ENCODE measurements around the gene PKIG.

PKIG gene

DNA sequence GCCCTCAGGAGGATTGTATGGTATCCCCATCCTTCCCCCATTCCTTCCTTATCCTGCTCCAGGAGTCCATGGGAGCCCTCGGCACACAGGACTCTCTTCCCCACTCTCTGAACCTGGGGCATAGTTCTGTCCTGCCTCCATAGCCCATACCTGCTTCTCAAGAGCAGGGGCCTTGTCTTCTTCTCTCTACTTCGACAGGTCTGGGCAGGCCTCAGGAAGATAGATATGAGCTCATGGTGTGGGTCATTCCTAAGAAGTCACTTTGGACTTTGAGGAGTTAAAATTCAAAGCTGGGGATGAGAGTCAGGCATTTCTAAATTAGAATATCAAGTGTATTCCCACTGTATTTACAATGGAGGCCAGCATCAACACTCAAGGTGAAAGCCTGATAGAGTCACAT lies 77.6 kb downstream of the PKIG start:
- DNase-seq (ENCODE audit: low spot score) = no peak

DNA sequence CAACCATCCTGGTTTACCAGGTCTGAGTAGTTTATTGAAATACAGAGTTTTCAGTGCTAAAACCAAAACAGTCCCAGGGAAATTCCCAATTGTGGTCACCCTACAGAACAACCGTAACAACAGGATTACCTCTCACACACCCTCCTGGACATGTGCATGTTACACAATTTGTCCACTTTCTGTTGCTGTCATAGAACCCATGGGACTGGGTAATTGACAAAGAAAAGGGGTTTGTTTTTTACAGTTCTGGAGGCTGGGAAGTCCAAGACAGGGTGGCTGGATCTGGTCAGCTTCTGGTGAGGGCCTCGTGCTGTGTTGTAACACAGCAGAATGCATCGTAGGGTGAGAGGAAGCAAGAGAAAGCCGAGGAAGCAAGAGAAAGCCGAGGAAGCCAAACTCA lies 78.2 kb downstream of the PKIG start:
- DNase-seq (ENCODE audit: low spot score) = no peak

DNA sequence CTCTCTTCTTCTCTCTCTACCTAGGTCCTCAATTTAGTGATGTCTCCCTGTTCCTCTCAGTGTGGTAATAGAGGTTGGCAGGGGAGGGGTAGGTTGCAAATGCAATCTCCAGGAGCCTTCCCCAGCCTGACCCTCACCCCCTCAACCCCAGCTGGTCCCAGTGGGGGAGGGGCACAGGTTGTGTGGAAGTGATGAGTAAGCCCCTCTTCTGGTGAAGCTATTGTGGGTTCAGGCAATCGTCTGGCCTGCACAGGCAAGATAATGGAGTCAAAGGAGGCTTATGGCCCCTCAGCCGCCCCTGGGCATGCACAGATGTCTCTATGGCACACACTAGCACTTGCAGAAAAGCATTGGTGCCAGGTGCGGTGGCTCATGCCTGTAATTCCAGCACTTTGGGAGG lies 79.9 kb downstream of the PKIG start:
- no peak for DNase-seq (ENCODE audit: low spot score)

DNA sequence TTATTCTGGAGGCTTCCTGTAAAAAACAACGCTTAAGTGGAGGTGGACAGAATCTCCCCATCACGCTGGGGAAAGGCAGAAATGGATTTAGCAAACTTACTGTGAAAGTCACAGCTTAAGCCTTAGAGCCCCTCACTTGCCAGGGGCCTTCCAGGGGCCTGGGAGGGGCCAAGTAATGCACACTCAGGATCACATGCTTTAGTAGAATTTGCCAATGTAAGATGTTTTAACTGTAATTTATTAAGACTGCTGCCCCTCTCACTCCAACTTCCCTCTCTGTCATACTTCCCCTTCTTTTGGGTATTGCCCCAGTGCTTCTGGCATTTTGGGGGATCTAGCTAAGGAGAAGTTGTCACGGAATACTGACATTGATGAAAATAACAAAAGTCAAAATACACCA lies 81.8 kb downstream of the PKIG start:
- DNase-seq (ENCODE audit: low spot score) = no peak

DNA sequence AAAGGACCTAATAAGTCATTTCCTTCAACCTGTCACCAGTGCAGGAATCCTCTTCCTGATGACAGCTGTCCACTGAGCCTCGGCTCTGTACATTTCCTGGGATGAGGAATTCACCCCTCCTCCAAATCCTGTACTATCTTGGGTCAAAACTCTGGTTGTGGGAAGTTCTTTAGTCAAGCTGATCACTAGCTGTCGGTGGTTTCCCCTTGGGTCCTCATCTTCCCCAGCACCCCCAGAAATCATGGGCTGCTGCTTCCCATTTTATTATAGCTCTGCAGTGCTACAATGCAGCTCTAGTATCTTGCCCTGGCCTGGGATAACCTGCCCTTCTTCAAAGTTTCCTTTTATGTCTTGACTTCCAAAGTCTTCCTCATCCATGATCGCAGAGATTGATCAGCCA lies 83.7 kb downstream of the PKIG start:
- no peak for DNase-seq (ENCODE audit: low spot score)

Data from SK-N-DZ (cell line).